Measurements from ENCODE around the gene CNEP1R1. TPM values are rescaled to one million over a fixed set of nuclear protein-coding genes. Genes with fewer than 3 reads are reported as not detected.

The CNEP1R1 gene
- total and polyA plus RNA-seq, 2 experiments from 2014 or later = 13.8 to 30.3 TPM

DNA sequence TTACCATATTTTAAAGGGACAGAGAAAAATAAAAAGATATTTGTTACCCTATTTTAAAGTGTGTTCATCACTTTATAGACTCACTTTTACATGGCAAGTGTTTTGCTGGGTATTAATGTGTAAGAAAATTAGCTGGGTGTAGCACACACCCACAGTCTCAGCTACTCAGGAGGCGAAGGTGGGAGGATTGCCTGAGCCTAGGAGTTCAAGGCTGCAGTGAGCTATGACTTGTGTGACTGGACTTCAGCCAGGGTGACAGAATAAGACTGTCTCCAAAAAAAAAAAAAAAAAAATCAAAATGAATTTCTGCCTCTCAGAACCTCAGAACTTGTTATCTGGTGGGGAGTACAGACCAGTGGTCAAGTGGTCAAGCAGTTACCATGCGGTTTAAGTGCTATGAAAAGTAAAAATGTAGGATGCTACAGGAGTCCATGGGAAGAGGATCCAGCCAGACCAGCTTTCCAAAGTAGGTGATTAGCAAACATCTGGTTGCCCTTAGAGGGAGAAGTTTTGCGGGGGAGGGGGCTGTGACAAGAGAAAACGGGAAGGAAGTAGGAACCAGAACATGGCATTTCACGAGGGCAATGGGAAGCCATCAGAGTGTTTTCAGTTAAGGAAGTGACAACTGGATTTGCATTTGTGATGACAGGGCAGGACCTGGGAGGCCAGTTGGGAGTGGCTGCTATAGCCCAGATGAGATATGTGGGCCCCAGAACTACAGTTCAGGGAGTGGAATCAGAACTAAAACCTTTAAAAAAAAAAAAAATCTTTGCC lies 13.9 kb downstream of the CNEP1R1 start:
- Histone ChIP-seq H2AFZ (no peak overlapping the region), H3K4me1 (ENCODE audit: insufficient read depth) (peaks cover 5% of the 10 kb centered on the region; the same call in 1 of the 2 replicates), H3K36me3 (ENCODE audit: insufficient read depth) (peaks cover 15% of the 10 kb centered on the region), H3K4me2 (no peak overlapping the region), H3K27me3 (ENCODE audit: insufficient read depth) (no peaks in the 10 kb centered on the region), H4K20me1 (replicated peaks; ENCODE audit: insufficient read depth) (no peaks in the 10 kb centered on the region), H3K9me2 (ENCODE audit: insufficient read depth) (no peaks in the 10 kb centered on the region), H3K79me2 (replicated peaks; ENCODE audit: insufficient read depth) (no peaks in the 10 kb centered on the region), H3K27ac (ENCODE audit: low read depth) (peak overlapping the region; percentile 20; the same call in 1 of the 2 replicates), H3F3A (replicated peaks; ENCODE audit: low read depth) (no peaks in the 10 kb centered on the region), H3K4me3 (no peak overlapping the region)
- Mint-ChIP-seq H3K4me3 (no peak overlapping the region), H3K9me3 (no peaks in the 10 kb centered on the region), H3K36me3 (ENCODE audit: low read depth) (peaks cover 10% of the 10 kb centered on the region; the same call in 2 of the 3 replicates), H3K27ac (peak overlapping the region; percentile 28), H3K4me1 (peaks cover 5% of the 10 kb centered on the region), H3K27me3 (ENCODE audit: insufficient read depth, low read depth, poor library complexity) (peaks cover 3% of the 10 kb centered on the region)
- peak; percentile 24; the same call in 1 of the 3 replicates for ATAC-seq
- TF ChIP-seq ZNF331 (CRISPR knock-in tag; IDR thresholded peaks at IDR 0.05; ENCODE audit: low read depth) (no peak), STAT1 (IDR thresholded peaks at IDR 0.05; ENCODE audit: unreplicated experiment) (no peak), POLR2AphosphoS5 (IDR thresholded peaks at IDR 0.05; ENCODE audit: low read depth) (no peak), EZH2 (IDR thresholded peaks at IDR 0.05; ENCODE audit: low read depth, unreplicated experiment) (no peak), EZH2phosphoT487 (IDR thresholded peaks at IDR 0.05; ENCODE audit: unreplicated experiment) (no peak), JUNB (IDR thresholded peaks at IDR 0.05; ENCODE audit: unreplicated experiment) (no peak), CREB1 (CRISPR knock-in tag; IDR thresholded peaks at IDR 0.05; ENCODE audit: low read depth) (no peak), NANOG (IDR thresholded peaks at IDR 0.05; ENCODE audit: borderline replicate concordance) (no peak), ZNF114 (CRISPR knock-in tag; IDR thresholded peaks at IDR 0.05) (no peak)
- TF ChIP-seq, protein P1, sequence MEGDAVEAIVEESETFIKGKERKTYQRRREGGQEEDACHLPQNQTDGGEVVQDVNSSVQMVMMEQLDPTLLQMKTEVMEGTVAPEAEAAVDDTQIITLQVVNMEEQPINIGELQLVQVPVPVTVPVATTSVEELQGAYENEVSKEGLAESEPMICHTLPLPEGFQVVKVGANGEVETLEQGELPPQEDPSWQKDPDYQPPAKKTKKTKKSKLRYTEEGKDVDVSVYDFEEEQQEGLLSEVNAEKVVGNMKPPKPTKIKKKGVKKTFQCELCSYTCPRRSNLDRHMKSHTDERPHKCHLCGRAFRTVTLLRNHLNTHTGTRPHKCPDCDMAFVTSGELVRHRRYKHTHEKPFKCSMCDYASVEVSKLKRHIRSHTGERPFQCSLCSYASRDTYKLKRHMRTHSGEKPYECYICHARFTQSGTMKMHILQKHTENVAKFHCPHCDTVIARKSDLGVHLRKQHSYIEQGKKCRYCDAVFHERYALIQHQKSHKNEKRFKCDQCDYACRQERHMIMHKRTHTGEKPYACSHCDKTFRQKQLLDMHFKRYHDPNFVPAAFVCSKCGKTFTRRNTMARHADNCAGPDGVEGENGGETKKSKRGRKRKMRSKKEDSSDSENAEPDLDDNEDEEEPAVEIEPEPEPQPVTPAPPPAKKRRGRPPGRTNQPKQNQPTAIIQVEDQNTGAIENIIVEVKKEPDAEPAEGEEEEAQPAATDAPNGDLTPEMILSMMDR (conservative IDR thresholded peaks at IDR 0.05; ENCODE audit: low read depth in 2 of 2) = no peak
- TF ChIP-seq, protein P2, sequence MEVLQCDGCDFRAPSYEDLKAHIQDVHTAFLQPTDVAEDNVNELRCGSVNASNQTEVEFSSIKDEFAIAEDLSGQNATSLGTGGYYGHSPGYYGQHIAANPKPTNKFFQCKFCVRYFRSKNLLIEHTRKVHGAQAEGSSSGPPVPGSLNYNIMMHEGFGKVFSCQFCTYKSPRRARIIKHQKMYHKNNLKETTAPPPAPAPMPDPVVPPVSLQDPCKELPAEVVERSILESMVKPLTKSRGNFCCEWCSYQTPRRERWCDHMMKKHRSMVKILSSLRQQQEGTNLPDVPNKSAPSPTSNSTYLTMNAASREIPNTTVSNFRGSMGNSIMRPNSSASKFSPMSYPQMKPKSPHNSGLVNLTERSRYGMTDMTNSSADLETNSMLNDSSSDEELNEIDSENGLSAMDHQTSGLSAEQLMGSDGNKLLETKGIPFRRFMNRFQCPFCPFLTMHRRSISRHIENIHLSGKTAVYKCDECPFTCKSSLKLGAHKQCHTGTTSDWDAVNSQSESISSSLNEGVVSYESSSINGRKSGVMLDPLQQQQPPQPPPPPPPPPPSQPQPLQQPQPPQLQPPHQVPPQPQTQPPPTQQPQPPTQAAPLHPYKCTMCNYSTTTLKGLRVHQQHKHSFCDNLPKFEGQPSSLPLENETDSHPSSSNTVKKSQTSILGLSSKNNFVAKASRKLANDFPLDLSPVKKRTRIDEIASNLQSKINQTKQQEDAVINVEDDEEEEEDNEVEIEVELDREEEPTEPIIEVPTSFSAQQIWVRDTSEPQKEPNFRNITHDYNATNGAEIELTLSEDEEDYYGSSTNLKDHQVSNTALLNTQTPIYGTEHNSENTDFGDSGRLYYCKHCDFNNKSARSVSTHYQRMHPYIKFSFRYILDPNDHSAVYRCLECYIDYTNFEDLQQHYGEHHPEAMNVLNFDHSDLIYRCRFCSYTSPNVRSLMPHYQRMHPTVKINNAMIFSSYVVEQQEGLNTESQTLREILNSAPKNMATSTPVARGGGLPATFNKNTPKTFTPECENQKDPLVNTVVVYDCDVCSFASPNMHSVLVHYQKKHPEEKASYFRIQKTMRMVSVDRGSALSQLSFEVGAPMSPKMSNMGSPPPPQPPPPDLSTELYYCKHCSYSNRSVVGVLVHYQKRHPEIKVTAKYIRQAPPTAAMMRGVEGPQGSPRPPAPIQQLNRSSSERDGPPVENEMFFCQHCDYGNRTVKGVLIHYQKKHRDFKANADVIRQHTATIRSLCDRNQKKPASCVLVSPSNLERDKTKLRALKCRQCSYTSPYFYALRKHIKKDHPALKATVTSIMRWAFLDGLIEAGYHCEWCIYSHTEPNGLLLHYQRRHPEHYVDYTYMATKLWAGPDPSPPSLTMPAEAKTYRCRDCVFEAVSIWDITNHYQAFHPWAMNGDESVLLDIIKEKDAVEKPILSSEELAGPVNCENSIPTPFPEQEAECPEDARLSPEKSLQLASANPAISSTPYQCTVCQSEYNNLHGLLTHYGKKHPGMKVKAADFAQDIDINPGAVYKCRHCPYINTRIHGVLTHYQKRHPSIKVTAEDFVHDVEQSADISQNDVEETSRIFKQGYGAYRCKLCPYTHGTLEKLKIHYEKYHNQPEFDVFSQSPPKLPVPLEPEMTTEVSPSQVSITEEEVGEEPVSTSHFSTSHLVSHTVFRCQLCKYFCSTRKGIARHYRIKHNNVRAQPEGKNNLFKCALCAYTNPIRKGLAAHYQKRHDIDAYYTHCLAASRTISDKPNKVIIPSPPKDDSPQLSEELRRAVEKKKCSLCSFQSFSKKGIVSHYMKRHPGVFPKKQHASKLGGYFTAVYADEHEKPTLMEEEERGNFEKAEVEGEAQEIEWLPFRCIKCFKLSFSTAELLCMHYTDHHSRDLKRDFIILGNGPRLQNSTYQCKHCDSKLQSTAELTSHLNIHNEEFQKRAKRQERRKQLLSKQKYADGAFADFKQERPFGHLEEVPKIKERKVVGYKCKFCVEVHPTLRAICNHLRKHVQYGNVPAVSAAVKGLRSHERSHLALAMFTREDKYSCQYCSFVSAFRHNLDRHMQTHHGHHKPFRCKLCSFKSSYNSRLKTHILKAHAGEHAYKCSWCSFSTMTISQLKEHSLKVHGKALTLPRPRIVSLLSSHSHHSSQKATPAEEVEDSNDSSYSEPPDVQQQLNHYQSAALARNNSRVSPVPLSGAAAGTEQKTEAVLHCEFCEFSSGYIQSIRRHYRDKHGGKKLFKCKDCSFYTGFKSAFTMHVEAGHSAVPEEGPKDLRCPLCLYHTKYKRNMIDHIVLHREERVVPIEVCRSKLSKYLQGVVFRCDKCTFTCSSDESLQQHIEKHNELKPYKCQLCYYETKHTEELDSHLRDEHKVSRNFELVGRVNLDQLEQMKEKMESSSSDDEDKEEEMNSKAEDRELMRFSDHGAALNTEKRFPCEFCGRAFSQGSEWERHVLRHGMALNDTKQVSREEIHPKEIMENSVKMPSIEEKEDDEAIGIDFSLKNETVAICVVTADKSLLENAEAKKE (CRISPR knock-in tag; IDR thresholded peaks at IDR 0.05) = no peak
- TF ChIP-seq, protein P3, sequence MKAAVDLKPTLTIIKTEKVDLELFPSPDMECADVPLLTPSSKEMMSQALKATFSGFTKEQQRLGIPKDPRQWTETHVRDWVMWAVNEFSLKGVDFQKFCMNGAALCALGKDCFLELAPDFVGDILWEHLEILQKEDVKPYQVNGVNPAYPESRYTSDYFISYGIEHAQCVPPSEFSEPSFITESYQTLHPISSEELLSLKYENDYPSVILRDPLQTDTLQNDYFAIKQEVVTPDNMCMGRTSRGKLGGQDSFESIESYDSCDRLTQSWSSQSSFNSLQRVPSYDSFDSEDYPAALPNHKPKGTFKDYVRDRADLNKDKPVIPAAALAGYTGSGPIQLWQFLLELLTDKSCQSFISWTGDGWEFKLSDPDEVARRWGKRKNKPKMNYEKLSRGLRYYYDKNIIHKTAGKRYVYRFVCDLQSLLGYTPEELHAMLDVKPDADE (IDR thresholded peaks at IDR 0.05) = no peak
- TF ChIP-seq, protein P4, sequence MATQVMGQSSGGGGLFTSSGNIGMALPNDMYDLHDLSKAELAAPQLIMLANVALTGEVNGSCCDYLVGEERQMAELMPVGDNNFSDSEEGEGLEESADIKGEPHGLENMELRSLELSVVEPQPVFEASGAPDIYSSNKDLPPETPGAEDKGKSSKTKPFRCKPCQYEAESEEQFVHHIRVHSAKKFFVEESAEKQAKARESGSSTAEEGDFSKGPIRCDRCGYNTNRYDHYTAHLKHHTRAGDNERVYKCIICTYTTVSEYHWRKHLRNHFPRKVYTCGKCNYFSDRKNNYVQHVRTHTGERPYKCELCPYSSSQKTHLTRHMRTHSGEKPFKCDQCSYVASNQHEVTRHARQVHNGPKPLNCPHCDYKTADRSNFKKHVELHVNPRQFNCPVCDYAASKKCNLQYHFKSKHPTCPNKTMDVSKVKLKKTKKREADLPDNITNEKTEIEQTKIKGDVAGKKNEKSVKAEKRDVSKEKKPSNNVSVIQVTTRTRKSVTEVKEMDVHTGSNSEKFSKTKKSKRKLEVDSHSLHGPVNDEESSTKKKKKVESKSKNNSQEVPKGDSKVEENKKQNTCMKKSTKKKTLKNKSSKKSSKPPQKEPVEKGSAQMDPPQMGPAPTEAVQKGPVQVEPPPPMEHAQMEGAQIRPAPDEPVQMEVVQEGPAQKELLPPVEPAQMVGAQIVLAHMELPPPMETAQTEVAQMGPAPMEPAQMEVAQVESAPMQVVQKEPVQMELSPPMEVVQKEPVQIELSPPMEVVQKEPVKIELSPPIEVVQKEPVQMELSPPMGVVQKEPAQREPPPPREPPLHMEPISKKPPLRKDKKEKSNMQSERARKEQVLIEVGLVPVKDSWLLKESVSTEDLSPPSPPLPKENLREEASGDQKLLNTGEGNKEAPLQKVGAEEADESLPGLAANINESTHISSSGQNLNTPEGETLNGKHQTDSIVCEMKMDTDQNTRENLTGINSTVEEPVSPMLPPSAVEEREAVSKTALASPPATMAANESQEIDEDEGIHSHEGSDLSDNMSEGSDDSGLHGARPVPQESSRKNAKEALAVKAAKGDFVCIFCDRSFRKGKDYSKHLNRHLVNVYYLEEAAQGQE (IDR thresholded peaks at IDR 0.05; ENCODE audit: unreplicated experiment) = no peak
- peak; percentile 46 for DNase-seq (ENCODE audit: low spot score)
